WERI-Rb-1 (cell line): ENCODE measurements around the gene TMX4.

Source experiments
- DNase-seq: peaks from one replicate; pipeline ENCODE4 v3.0.0-alpha.2; 2020
- H3K27ac ChIP-seq: fragments of 250-450 bp; sonication (Bioruptor Pico); 2 replicates; pipeline ENCODE4 v1.5.1; 2020; ENCODE audit warnings: mild to moderate bottlenecking, moderate library complexity
- H3K27me3 ChIP-seq: fragments of 250-450 bp; sonication (Bioruptor Pico); 2 replicates; pipeline ENCODE4 v1.5.1; 2021; ENCODE audit warnings: mild to moderate bottlenecking, low read depth, moderate library complexity; ENCODE audit not compliant: insufficient read depth, severe bottlenecking
- H3K36me3 ChIP-seq: fragments of 250-450 bp; sonication (Bioruptor Pico); 2 replicates; pipeline ENCODE4 v1.5.1; 2020; ENCODE audit warnings: mild to moderate bottlenecking, moderate library complexity
- H3K4me3 ChIP-seq: 2 replicates; pipeline ENCODE4 v1.5.1; 2011; ENCODE audit warnings: low read depth, mild to moderate bottlenecking, control low read depth, low read length
- H3K9me3 ChIP-seq: fragments of 250-450 bp; sonication (Bioruptor Pico); 2 replicates; pipeline ENCODE4 v1.5.1; 2021; ENCODE audit warnings: mild to moderate bottlenecking, moderate library complexity; ENCODE audit not compliant: severe bottlenecking
- CTCF ChIP-seq: IDR thresholded peaks from 2 replicates; pipeline ENCODE4 v1.5.1; 2011; ENCODE audit warnings: low read depth, mild to moderate bottlenecking, control low read depth, inconsistent platforms, low read length

TMX4 gene

DNA sequence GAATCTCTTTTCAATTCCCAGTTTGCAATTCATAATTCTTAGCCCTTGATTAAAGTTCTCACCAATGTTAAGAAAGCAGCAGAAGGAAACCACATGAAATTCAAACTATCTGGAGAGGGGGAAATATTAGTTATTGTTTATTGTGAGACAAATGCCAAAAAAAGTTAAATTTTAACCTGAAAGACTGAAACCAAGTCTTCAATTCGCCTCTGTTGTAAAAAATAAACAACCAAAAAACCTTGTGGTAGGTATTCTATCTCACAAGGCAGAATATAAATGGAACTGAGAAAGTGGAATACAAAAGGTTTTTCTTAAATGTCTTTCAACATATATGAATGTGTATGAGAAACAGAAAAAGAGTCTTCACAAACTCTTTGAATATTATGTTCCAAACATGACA lies 24.8 kb downstream of the TMX4 start:
- Histone ChIP-seq H3K36me3 (peaks cover 34% of the 10 kb centered on the region), H3K4me3 (no peak overlapping the region), H3K9me3 (no peaks in the 10 kb centered on the region), H3K27ac (no peak overlapping the region), H3K27me3 (no peaks in the 10 kb centered on the region)
- no peak for DNase-seq
- no peak for TF ChIP-seq CTCF

DNA sequence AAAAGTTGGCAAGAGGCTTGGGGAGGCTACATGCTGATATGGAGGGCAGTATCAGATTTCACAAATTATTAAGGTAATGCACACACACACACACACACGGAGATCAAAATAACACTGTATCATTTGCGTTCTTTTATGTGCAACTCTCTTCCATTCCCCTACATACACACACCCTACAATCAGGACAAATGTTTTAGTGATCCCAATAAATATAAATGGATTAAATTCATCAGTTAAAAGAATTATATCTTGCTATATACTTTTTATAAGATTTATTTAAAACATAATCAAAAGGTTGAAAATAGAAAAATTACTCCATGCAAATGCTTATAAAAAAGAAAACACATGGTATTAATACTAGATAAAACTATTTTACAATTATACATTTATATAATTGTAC lies 25.9 kb downstream of the TMX4 start:
- peaks cover 25% of the 10 kb centered on the region for H3K36me3 ChIP-seq
- H3K4me3 ChIP-seq: no peak overlapping the region
- TF ChIP-seq CTCF: no peak
- H3K27me3 ChIP-seq: no peaks in the 10 kb centered on the region
- no peak for DNase-seq
- no peaks in the 10 kb centered on the region for H3K9me3 ChIP-seq
- H3K27ac ChIP-seq: no peak overlapping the region

- TF ChIP-seq CTCF: no peak
- H3K36me3 ChIP-seq: peaks cover 22% of the 10 kb centered on the region
- H3K27ac ChIP-seq: no peak overlapping the region
- no peak overlapping the region for H3K4me3 ChIP-seq
- no peaks in the 10 kb centered on the region for H3K9me3 ChIP-seq
- H3K27me3 ChIP-seq: no peaks in the 10 kb centered on the region
- DNase-seq: no peak
These were observed 26.3 kb downstream of the TMX4 start for GRCh38 chr20:7993238-7993637.

GRCh38 chr20:7990385-7990784 lies 29.2 kb downstream of the TMX4 start:
- DNase-seq: no peak
- no peak for TF ChIP-seq CTCF
- Histone ChIP-seq H3K27me3 (no peaks in the 10 kb centered on the region), H3K9me3 (no peaks in the 10 kb centered on the region), H3K27ac (no peak overlapping the region), H3K36me3 (peaks cover 6% of the 10 kb centered on the region; the same call in 1 of the 2 replicates), H3K4me3 (no peak overlapping the region)

- no peaks in the 10 kb centered on the region for H3K9me3 ChIP-seq
- DNase-seq: no peak
- no peak overlapping the region for H3K27ac ChIP-seq
- H3K27me3 ChIP-seq: no peaks in the 10 kb centered on the region
- H3K4me3 ChIP-seq: no peak overlapping the region
- no peak for TF ChIP-seq CTCF
- H3K36me3 ChIP-seq: 0 out of 2 replicates have a peak, but pooled peaks cover 2% of the 10 kb centered on the region
These were observed 30.2 kb downstream of the TMX4 start for GRCh38 chr20:7989379-7989778.

GRCh38 chr20:7985916-7986315 lies 33.6 kb downstream of the TMX4 start:
- peak overlapping the region; percentile 48 for H3K27ac ChIP-seq
- TF ChIP-seq CTCF: no peak
- DNase-seq: no peak
- no peaks in the 10 kb centered on the region; the same call in 1 of the 2 replicates for H3K36me3 ChIP-seq
- no peaks in the 10 kb centered on the region for H3K27me3 ChIP-seq
- no peak overlapping the region for H3K4me3 ChIP-seq
- no peaks in the 10 kb centered on the region for H3K9me3 ChIP-seq
